Tibial nerve (tissue), 4 donors: ENCODE data around the gene RIN3.

ENCODE experiments used
- EP300 ChIP-seq, 2 donors: sonication (generic); formaldehyde crosslinking; IDR thresholded peaks; one replicate each; pipeline ENCODE4 v1.6.1; 2017; ENCODE audit warnings: antibody characterized with exemption in 2 of 2, mild to moderate bottlenecking in 1 of 2
- POLR2A ChIP-seq, 2 donors: fragments of 450-650 bp; IDR thresholded peaks; one replicate each; pipeline ENCODE4 v1.6.1; 2017; ENCODE audit warnings: antibody characterized with exemption in 2 of 2, mild to moderate bottlenecking in 2 of 2, moderate library complexity in 2 of 2
- TF ChIP-seq, protein P1 (sequence below), 5 experiments: fragments of 200-600 bp in 3 of 5; fragments of 450-650 bp in 2 of 5; sonication (generic) in 3 of 5; IDR thresholded peaks; one replicate each; pipeline ENCODE4 v1.5.1; 2016 to 2019; ENCODE audit warnings: antibody characterized with exemption in 5 of 5, mild to moderate bottlenecking in 3 of 5, moderate library complexity in 2 of 5

DNA sequence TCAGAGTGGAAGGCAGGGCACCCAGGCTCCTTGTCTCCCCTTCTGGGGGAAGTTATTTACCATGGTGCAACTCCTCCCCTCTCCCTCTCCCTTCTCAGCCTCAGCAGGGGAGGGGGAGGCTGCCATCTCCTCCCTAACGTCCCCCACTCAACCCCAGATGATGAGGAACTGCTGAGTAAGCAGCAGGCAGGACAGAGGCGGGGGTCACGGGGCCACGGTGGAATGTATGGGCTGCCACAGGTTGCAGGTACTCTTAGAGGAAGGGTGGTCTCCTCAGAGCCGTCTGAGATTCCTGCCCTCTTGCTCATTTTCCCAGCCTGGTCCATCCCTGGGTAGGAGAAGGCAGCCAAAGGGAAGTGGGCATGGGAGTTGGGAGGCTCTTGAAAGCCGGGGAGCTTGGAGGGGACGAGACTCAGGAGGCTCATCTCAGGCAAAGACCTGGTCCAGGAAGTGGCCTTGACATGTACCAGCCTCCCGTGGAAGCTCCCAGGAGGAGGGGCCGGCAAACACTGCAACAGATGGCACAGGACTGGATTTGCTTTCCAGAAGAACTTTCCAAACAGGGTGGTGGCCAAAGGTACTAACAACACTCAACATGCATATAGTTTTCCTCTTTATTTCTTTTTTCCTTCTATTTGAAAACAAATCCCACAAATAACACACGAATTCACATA lies 19.0 kb downstream of the RIN3 start:
- TF ChIP-seq, protein P1, sequence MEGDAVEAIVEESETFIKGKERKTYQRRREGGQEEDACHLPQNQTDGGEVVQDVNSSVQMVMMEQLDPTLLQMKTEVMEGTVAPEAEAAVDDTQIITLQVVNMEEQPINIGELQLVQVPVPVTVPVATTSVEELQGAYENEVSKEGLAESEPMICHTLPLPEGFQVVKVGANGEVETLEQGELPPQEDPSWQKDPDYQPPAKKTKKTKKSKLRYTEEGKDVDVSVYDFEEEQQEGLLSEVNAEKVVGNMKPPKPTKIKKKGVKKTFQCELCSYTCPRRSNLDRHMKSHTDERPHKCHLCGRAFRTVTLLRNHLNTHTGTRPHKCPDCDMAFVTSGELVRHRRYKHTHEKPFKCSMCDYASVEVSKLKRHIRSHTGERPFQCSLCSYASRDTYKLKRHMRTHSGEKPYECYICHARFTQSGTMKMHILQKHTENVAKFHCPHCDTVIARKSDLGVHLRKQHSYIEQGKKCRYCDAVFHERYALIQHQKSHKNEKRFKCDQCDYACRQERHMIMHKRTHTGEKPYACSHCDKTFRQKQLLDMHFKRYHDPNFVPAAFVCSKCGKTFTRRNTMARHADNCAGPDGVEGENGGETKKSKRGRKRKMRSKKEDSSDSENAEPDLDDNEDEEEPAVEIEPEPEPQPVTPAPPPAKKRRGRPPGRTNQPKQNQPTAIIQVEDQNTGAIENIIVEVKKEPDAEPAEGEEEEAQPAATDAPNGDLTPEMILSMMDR (IDR thresholded peaks at IDR 0.05), result no peak
- no peak for TF ChIP-seq POLR2A (IDR thresholded peaks at IDR 0.05)
- TF ChIP-seq EP300 (IDR thresholded peaks at IDR 0.05), result no peak
